GM19238 (cell line): ENCODE data around the gene CCSER1.
"Not testable (repeated sequence)": the region's sequence is repeated elsewhere in the genome, so short reads cannot be mapped to it uniquely, and the experiment has no call there.

Experiments used
- DNase-seq: peaks from one replicate; pipeline ENCODE4 v3.0.0; 2011; ENCODE audit warnings: low spot score; ENCODE audit not compliant: insufficient read length

CCSER1 gene

GRCh38 chr4:91326167-91326566 is 1199.0 kb downstream of the CCSER1 start:
- not testable (repeated sequence) for DNase-seq

- no peak for DNase-seq
Observed at GRCh38 chr4:91330555-91331137, 1203.5 kb downstream of the CCSER1 start.

GRCh38 chr4:91340822-91341221 is 1213.6 kb downstream of the CCSER1 start:
- DNase-seq: no peak

- no peak for DNase-seq
Observed at GRCh38 chr4:91345632-91346031, 1218.4 kb downstream of the CCSER1 start.

GRCh38 chr4:91356496-91356895 is 1229.3 kb downstream of the CCSER1 start:
- DNase-seq: not testable (repeated sequence)

- not testable (repeated sequence) for DNase-seq
Observed at GRCh38 chr4:91358016-91358415, 1230.8 kb downstream of the CCSER1 start.

GRCh38 chr4:91358621-91359020 is 1231.4 kb downstream of the CCSER1 start:
- not testable (repeated sequence) for DNase-seq

GRCh38 chr4:91359041-91360031 is 1232.1 kb downstream of the CCSER1 start:
- no peak for DNase-seq

- DNase-seq: no peak
Observed at GRCh38 chr4:91362125-91362524, 1234.9 kb downstream of the CCSER1 start.

- no peak for DNase-seq
Observed at GRCh38 chr4:91366554-91366953, 1239.4 kb downstream of the CCSER1 start.

- no peak for DNase-seq
Observed at GRCh38 chr4:91369116-91369515, 1241.9 kb downstream of the CCSER1 start.

- DNase-seq: no peak
Observed at GRCh38 chr4:91373546-91373945, 1246.4 kb downstream of the CCSER1 start.

GRCh38 chr4:91405431-91405830 is 1278.2 kb downstream of the CCSER1 start:
- not testable (repeated sequence) for DNase-seq

- DNase-seq: no peak
Observed at GRCh38 chr4:91422011-91422410, 1294.8 kb downstream of the CCSER1 start.

GRCh38 chr4:91426725-91427124 is 1299.5 kb downstream of the CCSER1 start:
- DNase-seq: no peak

GRCh38 chr4:91427171-91427570 is 1300.0 kb downstream of the CCSER1 start:
- no peak for DNase-seq

- no peak for DNase-seq
Observed at GRCh38 chr4:91434631-91435030, 1307.4 kb downstream of the CCSER1 start.

GRCh38 chr4:91436556-91436955 is 1309.4 kb downstream of the CCSER1 start:
- DNase-seq: no peak

- DNase-seq: no peak
Observed at GRCh38 chr4:91447168-91447567, 1320.0 kb downstream of the CCSER1 start.

- no peak for DNase-seq
Observed at GRCh38 chr4:91448668-91449330, 1321.6 kb downstream of the CCSER1 start.

- no peak for DNase-seq
Observed at GRCh38 chr4:91454111-91454510, 1326.9 kb downstream of the CCSER1 start.

GRCh38 chr4:91462566-91462965 is 1335.4 kb downstream of the CCSER1 start:
- DNase-seq: not testable (repeated sequence)
